Activated effector memory CD4-positive, alpha-beta T cell treated with Interleukin-2 at 50 U/mL for 16 hours (primary cell): ENCODE data around the gene CMIP.

Source experiments
- DNase-seq: peaks from one replicate; pipeline ENCODE4 v3.0.0-alpha.2; 2020

Gene CMIP

DNA sequence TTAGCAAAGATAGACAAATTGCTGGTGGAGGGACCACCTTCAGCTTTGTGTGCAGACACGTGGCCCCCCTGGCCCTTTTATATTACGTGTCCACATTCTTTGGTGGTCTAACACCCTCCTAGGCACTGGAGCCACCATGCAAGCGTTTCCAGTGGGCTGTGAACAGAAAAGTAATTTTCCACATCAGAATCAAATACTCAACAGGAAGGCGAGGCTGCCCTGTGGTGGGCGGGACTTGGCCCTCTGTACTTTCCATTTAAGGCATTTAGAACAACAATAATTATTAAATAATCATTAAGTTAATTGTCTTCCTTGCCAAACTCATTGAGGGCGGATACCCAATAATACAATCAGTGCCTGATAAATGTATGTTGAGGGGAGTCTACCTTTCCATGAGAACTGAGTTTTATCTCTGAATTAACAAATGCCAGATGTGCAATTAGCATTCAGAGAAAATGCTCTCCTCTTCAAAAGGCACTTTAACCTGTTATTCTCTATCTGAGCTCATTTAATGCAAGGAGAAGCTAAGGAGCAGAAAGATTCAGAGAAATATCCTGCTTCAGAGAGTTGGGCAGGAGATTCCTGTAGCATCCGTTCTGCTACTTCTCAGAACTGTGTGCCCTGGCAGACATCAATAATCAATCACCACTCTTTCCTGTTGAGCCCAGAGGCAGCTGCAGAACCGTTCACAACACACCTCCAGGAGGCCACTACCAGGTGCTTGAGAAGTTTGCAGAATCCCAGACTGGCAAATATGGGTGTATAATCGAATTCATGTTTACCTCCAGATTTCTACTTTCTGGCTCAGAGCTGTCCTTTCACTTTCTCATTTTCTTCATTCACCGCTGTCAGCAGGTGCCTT is 109.4 kb downstream of the CMIP start:
- DNase-seq = no peak

DNA sequence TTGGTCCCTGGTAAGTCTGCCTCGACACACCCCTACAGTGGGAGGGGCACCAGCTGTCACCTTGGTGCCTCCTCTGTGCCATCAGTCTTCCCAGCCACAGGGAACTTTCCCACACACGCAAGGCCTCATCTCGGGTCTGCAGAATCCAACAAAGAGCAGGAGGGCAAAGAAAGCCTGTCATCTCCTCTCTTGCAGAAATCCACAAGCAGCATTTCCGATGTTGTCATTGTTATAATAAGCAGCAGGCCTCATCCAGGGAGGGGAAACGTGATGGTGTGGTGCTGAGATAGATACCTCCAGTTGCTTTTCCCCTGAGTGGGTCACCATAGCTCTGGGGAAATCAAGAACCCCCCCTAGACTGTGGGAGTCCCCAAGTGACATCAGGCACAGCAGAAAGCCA is 110.4 kb downstream of the CMIP start:
- DNase-seq = no peak

- no peak for DNase-seq
Measured at GRCh38 chr16:81555660-81556059, 111.1 kb downstream of the CMIP start.

GRCh38 chr16:81556715-81557284 is 112.2 kb downstream of the CMIP start:
- no peak for DNase-seq

DNA sequence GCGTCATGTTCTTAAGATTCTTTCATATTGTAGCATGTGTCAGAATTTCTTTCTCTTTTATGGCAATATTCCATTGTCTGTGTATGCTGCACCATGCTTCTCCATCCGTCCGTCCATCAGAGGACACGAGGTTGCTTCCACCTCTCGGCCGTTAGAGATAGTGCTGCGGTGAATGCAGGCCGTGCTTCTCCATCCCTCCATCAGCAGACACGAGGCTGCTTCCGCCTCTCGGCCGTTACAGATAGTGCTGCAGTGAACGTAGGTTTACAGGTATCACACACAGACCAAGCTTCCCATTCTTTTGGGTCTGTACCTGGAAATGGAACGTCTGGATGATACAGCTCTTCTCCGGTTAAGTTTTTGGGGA is 113.5 kb downstream of the CMIP start:
- DNase-seq = no peak

DNA sequence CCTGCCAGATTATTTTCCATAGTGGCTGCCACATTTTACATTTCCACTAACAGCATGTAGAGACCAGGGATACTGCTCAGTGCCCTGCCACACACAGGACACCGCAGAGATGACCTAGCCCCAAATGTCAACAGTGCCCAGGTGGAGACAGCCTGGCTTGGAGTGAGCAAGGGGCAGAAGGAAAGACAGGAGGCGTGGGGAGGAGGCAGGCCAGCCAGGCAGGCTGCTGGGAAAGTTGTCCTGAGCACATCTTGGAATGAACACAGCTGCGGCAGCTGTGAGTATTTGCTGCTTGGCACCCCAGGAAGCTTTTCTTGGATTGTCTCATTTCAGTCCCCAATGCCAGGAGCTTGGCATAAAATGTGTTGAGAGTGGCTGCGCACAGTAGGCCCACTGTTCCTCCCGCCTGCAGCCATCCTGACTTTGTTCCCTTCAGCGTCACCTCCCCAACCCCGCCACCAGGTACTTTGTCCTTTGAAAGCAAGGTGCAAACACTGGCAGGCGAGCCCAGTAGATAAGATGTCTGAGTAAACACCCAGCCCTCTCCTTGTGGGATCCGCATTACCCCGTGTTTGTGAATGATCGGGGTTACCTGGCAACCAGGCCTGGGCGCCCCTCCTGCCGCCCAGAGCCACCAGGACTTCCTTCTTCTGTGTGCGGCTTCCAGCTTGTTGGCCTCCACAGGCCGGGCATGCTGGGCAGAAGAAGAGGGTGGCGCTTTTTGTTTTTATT is 114.0 kb downstream of the CMIP start:
- DNase-seq = no peak

DNA sequence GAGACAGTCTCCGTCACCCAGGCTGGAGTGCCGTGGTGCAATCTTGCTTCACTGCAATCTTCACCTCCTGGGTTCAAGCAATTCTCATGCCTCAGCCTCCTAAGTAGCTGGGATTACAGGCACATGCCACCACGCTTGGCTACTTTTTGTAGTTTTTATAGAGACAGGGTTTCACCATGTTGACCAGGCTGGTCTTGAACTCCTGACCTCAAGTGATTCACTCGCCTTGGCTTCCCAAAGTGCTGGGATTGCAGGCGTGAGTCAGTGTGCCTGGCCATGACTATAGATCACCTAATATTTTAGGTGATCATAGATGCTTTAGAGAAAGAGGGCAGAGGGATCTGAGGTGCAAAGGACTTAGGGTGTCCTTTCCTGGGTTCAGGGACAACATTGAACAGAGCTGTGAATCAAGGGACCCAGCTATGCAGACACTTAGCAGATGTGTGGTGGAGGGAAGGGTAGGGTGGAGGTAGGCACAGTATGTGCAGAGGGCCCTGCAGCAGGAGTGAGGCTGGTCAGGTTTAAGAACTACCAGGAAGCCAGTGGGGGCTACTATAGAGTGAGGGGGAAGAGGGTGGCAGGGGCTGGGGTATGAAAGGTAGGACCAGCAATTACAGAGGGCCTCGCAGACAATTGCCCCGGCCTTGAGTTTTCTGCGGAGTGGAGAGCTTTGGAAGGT is 116.5 kb downstream of the CMIP start:
- no peak for DNase-seq

DNA sequence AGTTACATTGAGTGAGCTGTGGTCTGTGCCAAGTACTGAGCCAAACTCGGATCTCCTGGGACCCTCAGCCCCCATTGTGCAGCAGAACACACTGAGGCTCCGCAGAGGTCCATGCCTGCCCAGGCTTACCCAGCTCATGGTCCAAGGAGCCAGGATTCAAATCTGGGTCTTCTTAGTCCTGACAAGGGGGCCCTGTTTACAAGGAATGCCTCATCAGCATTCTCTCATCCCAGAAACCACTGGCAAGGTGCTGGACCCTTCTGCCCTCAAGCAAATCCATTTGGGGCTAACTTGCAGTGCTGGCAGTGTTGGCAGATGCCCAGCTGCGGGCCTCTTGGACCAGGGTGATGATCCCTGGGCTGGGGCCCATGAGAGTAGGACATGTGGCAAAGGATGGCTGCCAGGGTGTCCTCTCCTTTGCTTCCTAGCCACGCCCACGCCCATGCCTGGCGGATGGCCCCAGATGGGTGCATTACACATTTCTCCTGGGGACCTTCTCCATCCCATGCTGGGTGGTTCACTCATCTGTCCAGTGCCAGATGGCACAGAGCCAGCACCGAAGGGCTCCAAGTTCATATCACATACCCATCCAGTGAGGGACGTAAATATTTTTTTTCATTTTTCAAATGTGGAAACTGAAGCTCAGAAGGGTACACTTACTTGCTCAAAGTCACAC is 117.7 kb downstream of the CMIP start:
- no peak for DNase-seq

- no peak for DNase-seq
Measured at GRCh38 chr16:81562926-81563325, 118.3 kb downstream of the CMIP start.

DNA sequence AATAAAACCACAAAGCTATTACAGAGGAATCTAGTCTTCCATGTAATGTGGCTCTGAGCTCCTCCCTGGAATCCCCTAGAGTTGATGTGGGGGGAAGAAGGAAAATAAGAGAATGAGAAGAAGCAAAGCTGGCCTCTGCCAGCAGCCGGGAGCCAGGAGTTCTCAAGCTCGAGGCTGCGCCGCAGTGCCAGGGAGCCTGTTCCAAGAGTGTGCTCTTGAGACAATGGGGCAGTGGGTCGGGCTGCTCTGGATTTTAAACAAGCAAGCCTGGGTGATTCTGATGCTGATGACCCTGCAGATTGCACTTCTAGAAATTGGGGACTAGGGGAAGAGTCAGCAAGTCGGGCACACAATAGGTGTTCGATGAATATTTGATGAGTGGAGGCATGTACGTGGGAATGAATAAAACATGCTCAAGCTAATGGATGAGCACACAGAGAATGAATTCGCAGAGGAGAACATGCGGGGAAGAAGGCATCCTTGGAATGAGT is 119.9 kb downstream of the CMIP start:
- DNase-seq = no peak

DNA sequence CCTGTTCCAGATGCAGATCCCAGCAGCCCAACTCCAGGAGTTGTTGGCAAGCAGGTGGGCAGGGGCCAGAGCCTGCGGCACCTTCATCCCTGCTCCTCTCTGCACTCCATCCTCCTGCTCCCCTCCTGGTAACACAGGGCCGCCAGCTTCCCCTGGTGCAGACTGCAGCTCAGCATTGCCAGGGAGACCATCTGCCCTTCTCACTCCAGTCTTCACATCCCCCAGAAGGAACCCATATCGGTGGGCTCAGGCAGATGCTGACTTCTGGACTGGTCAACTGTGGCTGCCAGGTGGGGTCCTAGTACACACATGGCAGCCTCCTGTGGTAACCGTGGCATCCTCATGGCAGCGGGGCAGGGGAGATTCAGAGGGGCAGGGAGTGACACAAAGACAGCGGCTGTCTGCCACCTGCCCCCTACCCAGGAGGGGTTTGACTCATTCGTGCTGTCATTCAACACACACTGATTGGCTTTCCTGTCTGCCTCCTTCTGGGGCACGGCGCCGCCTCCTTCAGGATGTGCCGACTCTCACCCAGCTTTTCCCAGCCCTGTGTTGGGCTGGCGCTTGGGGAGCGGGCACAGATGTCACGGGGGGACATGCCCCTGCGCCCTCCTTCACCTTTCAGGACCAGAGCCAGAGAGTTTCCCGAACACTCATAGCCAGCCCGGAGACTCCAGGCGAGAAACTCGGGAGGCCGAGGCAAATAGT is 120.9 kb downstream of the CMIP start:
- DNase-seq = no peak

- no peak for DNase-seq
Measured at GRCh38 chr16:81566086-81567007, 121.7 kb downstream of the CMIP start.

DNA sequence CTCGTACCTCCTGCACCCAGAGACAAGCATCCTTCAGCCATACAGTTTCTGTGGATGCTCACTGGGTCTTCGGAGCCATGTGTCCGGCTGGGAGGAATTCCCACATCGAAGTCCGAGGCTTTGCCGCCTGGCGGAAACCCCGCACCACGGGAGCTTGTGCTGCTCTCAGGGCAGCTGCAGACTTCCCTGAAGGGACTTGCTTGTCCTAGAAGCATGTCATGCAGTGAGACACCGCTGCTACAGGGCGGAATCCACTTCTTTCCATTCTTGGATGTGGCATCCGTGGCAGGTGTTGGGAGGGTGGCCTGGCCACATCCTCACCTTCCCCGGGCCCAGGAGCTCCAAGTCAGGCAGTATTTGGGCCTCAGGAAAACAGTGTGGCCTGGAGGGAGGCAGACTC is 122.5 kb downstream of the CMIP start:
- no peak for DNase-seq

GRCh38 chr16:81567987-81568748 is 123.6 kb downstream of the CMIP start:
- DNase-seq = no peak

DNA sequence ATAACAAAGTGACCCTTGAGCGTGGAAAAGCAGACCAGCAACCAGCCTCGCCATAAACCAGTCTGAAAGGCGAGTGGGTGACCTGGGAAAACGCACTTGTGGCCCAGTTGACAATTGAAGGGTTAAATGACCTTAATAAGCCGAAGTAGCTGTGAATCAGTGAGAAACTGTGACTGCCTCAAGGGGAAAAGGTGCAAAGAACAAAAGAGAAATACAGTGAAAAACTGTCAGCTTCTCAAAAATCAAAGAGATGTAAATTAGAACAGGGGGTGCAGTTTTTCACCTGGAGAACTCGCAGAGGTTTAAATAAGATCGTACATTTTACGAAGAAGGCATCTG is 124.1 kb downstream of the CMIP start:
- DNase-seq = no peak

DNA sequence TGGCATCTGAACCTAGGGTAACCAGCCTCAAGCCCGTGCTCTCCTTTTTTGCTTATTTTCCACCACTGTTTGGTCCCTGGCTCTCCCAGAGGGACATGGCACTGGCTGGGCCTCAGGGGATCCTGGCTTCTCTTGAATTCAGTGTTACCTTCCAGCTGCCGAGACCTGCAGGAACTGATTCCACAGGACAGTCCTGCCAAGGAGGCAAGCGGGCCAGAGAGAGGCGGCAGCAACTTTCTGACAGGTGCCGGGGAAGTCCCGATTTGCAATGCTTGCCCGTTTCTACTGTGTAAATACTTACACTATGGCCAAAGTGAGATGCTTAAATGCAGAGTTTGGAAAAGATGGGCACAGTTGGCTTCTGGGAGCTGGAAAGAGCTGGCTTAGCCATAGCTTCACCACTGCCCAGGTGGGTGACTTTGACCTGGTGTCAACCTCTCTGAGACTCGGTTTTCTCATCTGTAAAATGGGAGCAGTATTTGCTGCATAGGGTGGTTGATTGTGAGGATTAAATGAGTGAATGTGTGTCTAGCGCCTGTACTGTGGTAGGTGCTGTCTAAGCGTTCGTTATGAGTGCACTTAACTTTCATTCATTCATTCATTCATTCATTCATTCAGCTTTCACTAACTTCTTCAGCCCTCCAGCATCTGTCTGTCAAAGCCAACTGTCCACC is 124.9 kb downstream of the CMIP start:
- no peak for DNase-seq

- no peak for DNase-seq
Measured at GRCh38 chr16:81570151-81570846, 125.7 kb downstream of the CMIP start.

GRCh38 chr16:81571175-81571574 is 126.6 kb downstream of the CMIP start:
- DNase-seq = no peak
